Measurements from ENCODE around the gene RFXANK.
A peak's percentile ranks its signal among the peaks of the same experiment; 100 is the strongest.

The RFXANK gene

GRCh38 chr19:19186742-19187141 is 5.3 kb upstream of the RFXANK start:
- no peak overlapping the region for H2AFZ ChIP-seq (ENCODE audit: low read depth, low read length)
- H3K79me2 ChIP-seq (ENCODE audit: low read length), result peaks cover 37% of the 10 kb centered on the region
- H4K20me1 ChIP-seq (ENCODE audit: insufficient read depth, low read length), result no peaks in the 10 kb centered on the region
- H3K4me1 ChIP-seq (ENCODE audit: low read length), result peaks cover 25% of the 10 kb centered on the region
- H3K9me3 ChIP-seq (ENCODE audit: insufficient read depth, low read length), result peaks cover 5% of the 10 kb centered on the region
- no peak overlapping the region for H3K4me2 ChIP-seq (ENCODE audit: low read length)
- H3K9ac ChIP-seq (ENCODE audit: low read length), result no peak overlapping the region
- no peaks in the 10 kb centered on the region for H3K27me3 ChIP-seq (ENCODE audit: low read depth, low read length)
- H3K4me3 ChIP-seq (ENCODE audit: low read length), result no peak overlapping the region
- H3K27ac ChIP-seq (ENCODE audit: low read length), result peak overlapping the region; percentile 42
- no peak for TF ChIP-seq EZH2phosphoT487 (IDR thresholded peaks at IDR 0.05; ENCODE audit: low read depth)
- no peak for TF ChIP-seq CTCF (IDR thresholded peaks at IDR 0.05; ENCODE audit: low read depth, low read length)
- H3K36me3 ChIP-seq (replicated peaks; ENCODE audit: low read depth, low read length), result peaks cover 42% of the 10 kb centered on the region

- peak overlapping the region; percentile 100 for H3K9ac ChIP-seq (ENCODE audit: low read length)
- peaks cover 3% of the 10 kb centered on the region for H3K9me3 ChIP-seq (ENCODE audit: insufficient read depth, low read length)
- H3K36me3 ChIP-seq (replicated peaks; ENCODE audit: low read depth, low read length), result peaks cover 24% of the 10 kb centered on the region
- no peak for TF ChIP-seq EZH2phosphoT487 (IDR thresholded peaks at IDR 0.05; ENCODE audit: low read depth)
- no peak for TF ChIP-seq CTCF (IDR thresholded peaks at IDR 0.05; ENCODE audit: low read depth, low read length)
- peak overlapping the region; percentile 17; the same call in 1 of the 2 replicates for H2AFZ ChIP-seq (ENCODE audit: low read depth, low read length)
- peaks cover 16% of the 10 kb centered on the region for H3K4me1 ChIP-seq (ENCODE audit: low read length)
- peak overlapping the region; percentile 85 for H3K4me2 ChIP-seq (ENCODE audit: low read length)
- peak overlapping the region; percentile 96 for H3K27ac ChIP-seq (ENCODE audit: low read length)
- no peaks in the 10 kb centered on the region for H3K27me3 ChIP-seq (ENCODE audit: low read depth, low read length)
- peak overlapping the region; percentile 94 for H3K4me3 ChIP-seq (ENCODE audit: low read length)
- no peaks in the 10 kb centered on the region for H4K20me1 ChIP-seq (ENCODE audit: insufficient read depth, low read length)
- peaks cover 57% of the 10 kb centered on the region for H3K79me2 ChIP-seq (ENCODE audit: low read length)
Observed at GRCh38 chr19:19191768-19192077, 335 bp upstream of the RFXANK start.

- peaks cover 14% of the 10 kb centered on the region for H3K4me1 ChIP-seq (ENCODE audit: low read length)
- H3K9me3 ChIP-seq (ENCODE audit: insufficient read depth, low read length), result no peaks in the 10 kb centered on the region
- TF ChIP-seq CTCF (IDR thresholded peaks at IDR 0.05; ENCODE audit: low read depth, low read length), result no peak
- TF ChIP-seq EZH2phosphoT487 (IDR thresholded peaks at IDR 0.05; ENCODE audit: low read depth), result no peak
- H2AFZ ChIP-seq (ENCODE audit: low read depth, low read length), result peak overlapping the region; percentile 92
- H3K36me3 ChIP-seq (replicated peaks; ENCODE audit: low read depth, low read length), result peaks cover 28% of the 10 kb centered on the region
- peak overlapping the region; percentile 94 for H3K4me3 ChIP-seq (ENCODE audit: low read length)
- no peaks in the 10 kb centered on the region for H4K20me1 ChIP-seq (ENCODE audit: insufficient read depth, low read length)
- peak overlapping the region; percentile 79 for H3K27ac ChIP-seq (ENCODE audit: low read length)
- no peaks in the 10 kb centered on the region for H3K27me3 ChIP-seq (ENCODE audit: low read depth, low read length)
- peak overlapping the region; percentile 93 for H3K4me2 ChIP-seq (ENCODE audit: low read length)
- peaks cover 54% of the 10 kb centered on the region for H3K79me2 ChIP-seq (ENCODE audit: low read length)
- peak overlapping the region; percentile 98 for H3K9ac ChIP-seq (ENCODE audit: low read length)
Observed at GRCh38 chr19:19192910-19193423, 909 bp downstream of the RFXANK start.

GRCh38 chr19:19193926-19194325 is 1.9 kb downstream of the RFXANK start:
- H3K27me3 ChIP-seq (ENCODE audit: low read depth, low read length), result no peaks in the 10 kb centered on the region
- no peak overlapping the region for H3K27ac ChIP-seq (ENCODE audit: low read length)
- TF ChIP-seq CTCF (IDR thresholded peaks at IDR 0.05; ENCODE audit: low read depth, low read length) (no peak), EZH2phosphoT487 (IDR thresholded peaks at IDR 0.05; ENCODE audit: low read depth) (no peak)
- H3K4me2 ChIP-seq (ENCODE audit: low read length), result peak overlapping the region; percentile 93
- no peaks in the 10 kb centered on the region for H3K9me3 ChIP-seq (ENCODE audit: insufficient read depth, low read length)
- no peak overlapping the region for H2AFZ ChIP-seq (ENCODE audit: low read depth, low read length)
- peak overlapping the region; percentile 94 for H3K4me3 ChIP-seq (ENCODE audit: low read length)
- peak overlapping the region; percentile 98; the same call in 1 of the 2 replicates for H3K9ac ChIP-seq (ENCODE audit: low read length)
- peaks cover 32% of the 10 kb centered on the region for H3K36me3 ChIP-seq (replicated peaks; ENCODE audit: low read depth, low read length)
- peaks cover 49% of the 10 kb centered on the region for H3K79me2 ChIP-seq (ENCODE audit: low read length)
- H3K4me1 ChIP-seq (ENCODE audit: low read length), result peaks cover 14% of the 10 kb centered on the region
- H4K20me1 ChIP-seq (ENCODE audit: insufficient read depth, low read length), result no peaks in the 10 kb centered on the region

All from OCI-LY3 (cell line).